Measurements from ENCODE around the gene MKI67. TPM values are rescaled to one million over a fixed set of nuclear protein-coding genes. Genes with fewer than 3 reads are reported as not detected.

MKI67 gene
- total RNA-seq, 1 experiment from 2014 or later, result 13.8 TPM

- in situ Hi-C loops (cut with HindIII; ENCODE audit: low sequenced_read_pairs), result no loop called here
- peak; percentile 39 for DNase-seq (ENCODE audit: low spot score)
Observed at GRCh38 chr10:128087884-128088709, 38.1 kb downstream of the MKI67 start.

GRCh38 chr10:128087146-128087883 is 38.9 kb downstream of the MKI67 start:
- in situ Hi-C loops (cut with HindIII; ENCODE audit: low sequenced_read_pairs), result no loop called here
- no peak for DNase-seq (ENCODE audit: low spot score)

- no peak for DNase-seq (ENCODE audit: low spot score)
- in situ Hi-C loops (cut with HindIII; ENCODE audit: low sequenced_read_pairs), result no loop called here
Observed at GRCh38 chr10:128086003-128086863, 40.0 kb downstream of the MKI67 start.

GRCh38 chr10:128084991-128085390 is 41.2 kb downstream of the MKI67 start:
- in situ Hi-C loops (cut with HindIII; ENCODE audit: low sequenced_read_pairs), result no loop called here
- DNase-seq (ENCODE audit: low spot score), result no peak

- in situ Hi-C loops (cut with HindIII; ENCODE audit: low sequenced_read_pairs), result no loop called here
- no peak for DNase-seq (ENCODE audit: low spot score)
Observed at GRCh38 chr10:128084364-128084763, 41.9 kb downstream of the MKI67 start.

- in situ Hi-C loops (cut with HindIII; ENCODE audit: low sequenced_read_pairs), result no loop called here
- DNase-seq (ENCODE audit: low spot score), result no peak
Observed at GRCh38 chr10:128083191-128083895, 42.9 kb downstream of the MKI67 start.

- in situ Hi-C loops (cut with HindIII; ENCODE audit: low sequenced_read_pairs), result no loop called here
- no peak for DNase-seq (ENCODE audit: low spot score)
Observed at GRCh38 chr10:128081720-128082119, 44.5 kb downstream of the MKI67 start.

- in situ Hi-C loops (cut with HindIII; ENCODE audit: low sequenced_read_pairs), result no loop called here
- DNase-seq (ENCODE audit: low spot score), result no peak
Observed at GRCh38 chr10:128081222-128081621, 45.0 kb downstream of the MKI67 start.

GRCh38 chr10:128080641-128081040 is 45.6 kb downstream of the MKI67 start:
- in situ Hi-C loops (cut with HindIII; ENCODE audit: low sequenced_read_pairs), result no loop called here

GRCh38 chr10:128080231-128080630 is 46.0 kb downstream of the MKI67 start:
- no peak for DNase-seq (ENCODE audit: low spot score)
- in situ Hi-C loops (cut with HindIII; ENCODE audit: low sequenced_read_pairs), result no loop called here

More at GRCh38 chr10:128080641-128081040, 45.6 kb downstream of the MKI67 start:
- DNase-seq (ENCODE audit: low spot score), result no peak

- in situ Hi-C loops (cut with HindIII; ENCODE audit: low sequenced_read_pairs), result no loop called here
- DNase-seq (ENCODE audit: low spot score), result peak; percentile 16
Observed at GRCh38 chr10:128078136-128078969, 47.9 kb downstream of the MKI67 start.

GRCh38 chr10:128077155-128077875 is 48.9 kb downstream of the MKI67 start:
- in situ Hi-C loops (cut with HindIII; ENCODE audit: low sequenced_read_pairs), result no loop called here
- DNase-seq (ENCODE audit: low spot score), result no peak

GRCh38 chr10:128074589-128074988 is 51.6 kb downstream of the MKI67 start:
- in situ Hi-C loops (cut with HindIII; ENCODE audit: low sequenced_read_pairs), result no loop called here
- no peak for DNase-seq (ENCODE audit: low spot score)

- no peak for DNase-seq (ENCODE audit: low spot score)
- in situ Hi-C loops (cut with HindIII; ENCODE audit: low sequenced_read_pairs), result no loop called here
Observed at GRCh38 chr10:128073890-128074289, 52.3 kb downstream of the MKI67 start.

GRCh38 chr10:128072941-128073645 is 53.1 kb downstream of the MKI67 start:
- no peak for DNase-seq (ENCODE audit: low spot score)
- in situ Hi-C loops (cut with HindIII; ENCODE audit: low sequenced_read_pairs), result no loop called here

GRCh38 chr10:128072046-128072445 is 54.2 kb downstream of the MKI67 start:
- no peak for DNase-seq (ENCODE audit: low spot score)
- in situ Hi-C loops (cut with HindIII; ENCODE audit: low sequenced_read_pairs), result no loop called here

- DNase-seq (ENCODE audit: low spot score), result no peak
- in situ Hi-C loops (cut with HindIII; ENCODE audit: low sequenced_read_pairs), result no loop called here
Observed at GRCh38 chr10:128071417-128071782, 54.8 kb downstream of the MKI67 start.

Measured in G401 (cell line).